GM18951 (cell line): Measurements from ENCODE around the gene ZNF536.

ENCODE experiments used
- POLR2A ChIP-seq: IDR thresholded peaks from 4 replicates; pipeline ENCODE4 v1.6.1; 2011; ENCODE audit warnings: mild to moderate bottlenecking; ENCODE audit not compliant: insufficient read length, insufficient read depth; ENCODE audit errors: extremely low read depth
- in situ Hi-C: fragments of 300-500 bp; cut with MboI; formaldehyde crosslinking; loops from one replicate; pipeline ENCODE4 v1.12.0; 2022; ENCODE audit warnings: low sequenced_read_pairs, mixed read lengths, inconsistent platforms; ENCODE audit not compliant: unreplicated experiment

ZNF536 gene

DNA sequence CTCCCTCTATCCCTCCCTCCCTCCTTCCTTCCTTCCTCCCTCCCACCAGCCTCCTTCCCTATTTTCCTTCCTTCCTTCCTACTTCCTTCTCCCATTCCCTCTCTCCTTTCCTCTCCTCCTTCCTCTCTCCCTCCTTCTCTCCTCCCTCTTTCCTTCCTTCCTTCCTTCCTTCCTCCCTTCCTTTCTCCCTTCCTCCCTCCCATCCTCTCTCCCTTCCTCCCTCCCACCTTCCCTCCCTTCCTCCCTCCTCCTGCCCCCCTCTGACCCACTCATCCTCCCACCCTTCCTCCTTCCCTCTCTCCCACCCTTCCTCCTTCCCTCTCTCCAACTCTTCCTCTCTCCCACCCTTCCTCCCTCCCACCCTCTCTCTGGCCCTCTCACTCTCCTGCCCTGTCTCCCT, 132.1 kb downstream of the ZNF536 start:
- TF ChIP-seq POLR2A: no peak
- in situ Hi-C loops: no loop called here

DNA sequence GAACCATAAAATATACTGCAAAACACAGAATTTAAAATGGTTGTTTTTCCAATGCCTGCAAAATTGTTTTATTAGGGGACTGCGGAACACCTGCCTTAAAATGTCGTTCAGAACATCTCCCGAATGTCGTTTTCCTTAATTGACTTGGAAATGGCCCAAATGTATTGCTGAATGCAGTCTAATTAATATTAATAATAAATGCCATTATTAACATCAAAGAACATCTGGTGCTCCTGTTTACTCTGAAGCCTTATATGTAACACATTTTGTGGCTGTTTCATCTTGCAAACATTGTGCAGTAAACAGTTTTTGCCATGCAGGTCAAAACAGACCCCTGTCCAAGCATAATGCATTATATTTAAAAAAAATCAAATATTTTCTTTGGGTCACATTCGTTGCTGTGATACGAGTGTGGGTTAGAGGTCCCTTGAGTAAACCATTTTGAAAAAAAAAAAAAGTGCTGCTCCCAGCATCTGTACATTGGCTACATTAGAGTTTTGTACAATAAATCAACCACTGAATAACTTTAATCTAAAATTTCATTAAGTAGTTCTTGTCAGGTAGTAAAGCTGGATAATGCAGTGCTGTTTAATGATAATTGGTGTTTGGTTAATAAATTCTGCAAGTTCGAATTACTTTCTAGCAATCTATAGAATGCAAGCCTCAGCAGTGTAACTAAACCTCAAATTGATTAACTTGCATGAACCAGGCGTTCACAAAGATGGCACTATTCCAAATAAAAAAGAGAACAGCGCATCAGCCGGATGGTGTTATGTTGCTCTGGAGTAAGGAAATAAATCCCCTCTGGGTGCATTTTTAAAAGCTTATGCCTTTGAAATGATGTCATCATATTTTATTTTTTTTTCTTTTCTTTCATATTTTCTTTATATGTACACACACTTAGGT, 140.2 kb downstream of the ZNF536 start:
- in situ Hi-C loops: no loop called here
- no peak for TF ChIP-seq POLR2A

DNA sequence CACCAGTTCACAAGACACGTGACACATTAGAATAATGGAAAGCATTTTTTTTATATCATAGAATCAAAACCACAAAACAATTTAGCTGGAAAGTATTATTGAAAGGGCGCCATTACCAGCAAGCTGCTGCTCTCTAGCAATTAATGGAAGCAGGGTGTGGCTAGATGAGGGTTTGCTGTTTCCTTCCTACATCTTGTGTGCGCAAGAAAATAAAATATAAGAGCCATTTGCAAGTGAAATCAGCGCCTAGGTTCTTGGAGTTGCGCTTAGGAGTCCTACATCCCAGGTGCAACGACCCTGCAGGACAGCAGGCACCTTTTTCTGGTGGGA, 140.9 kb downstream of the ZNF536 start:
- TF ChIP-seq POLR2A: no peak
- in situ Hi-C loops: no loop called here

DNA sequence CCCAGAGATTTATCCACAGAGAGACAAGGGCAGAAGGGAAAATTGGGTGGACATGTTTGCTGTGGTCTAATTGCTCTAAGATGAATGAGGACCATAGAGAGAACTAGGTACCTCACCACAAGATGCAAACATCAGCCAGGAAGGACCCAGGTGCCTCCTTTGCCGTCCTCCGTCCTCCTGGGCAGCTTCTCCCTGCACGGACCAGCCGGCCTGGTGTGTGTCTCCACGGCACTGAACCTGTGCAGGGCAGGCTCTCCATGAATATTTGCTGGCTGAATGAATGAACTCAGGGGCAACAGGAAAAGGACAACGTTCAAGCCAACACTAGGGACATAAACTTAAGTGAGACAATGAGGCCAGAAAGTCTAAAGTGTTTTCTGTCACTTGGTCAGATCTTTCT, 143.9 kb downstream of the ZNF536 start:
- no peak for TF ChIP-seq POLR2A
- in situ Hi-C loops: no loop called here

DNA sequence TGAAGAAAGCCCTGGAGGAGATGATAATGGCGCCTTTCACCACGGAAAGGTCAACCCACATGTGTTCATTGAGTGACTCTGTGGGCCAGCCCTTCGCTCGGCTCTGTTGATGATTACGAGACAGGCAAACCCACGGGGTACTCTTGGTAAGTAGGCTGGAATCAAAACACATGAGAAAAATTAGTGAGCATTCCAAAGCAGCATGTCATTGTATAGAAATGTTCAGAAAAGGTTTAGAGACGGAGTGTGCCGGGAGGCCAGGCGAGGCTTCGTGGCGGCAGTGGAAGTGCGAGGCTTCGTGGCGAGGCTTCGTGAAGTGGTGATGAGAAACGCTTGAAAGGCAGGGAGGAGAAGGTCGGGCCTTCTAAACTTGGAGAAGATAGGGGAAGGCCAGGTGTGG, 144.3 kb downstream of the ZNF536 start:
- in situ Hi-C loops: no loop called here
- no peak for TF ChIP-seq POLR2A

DNA sequence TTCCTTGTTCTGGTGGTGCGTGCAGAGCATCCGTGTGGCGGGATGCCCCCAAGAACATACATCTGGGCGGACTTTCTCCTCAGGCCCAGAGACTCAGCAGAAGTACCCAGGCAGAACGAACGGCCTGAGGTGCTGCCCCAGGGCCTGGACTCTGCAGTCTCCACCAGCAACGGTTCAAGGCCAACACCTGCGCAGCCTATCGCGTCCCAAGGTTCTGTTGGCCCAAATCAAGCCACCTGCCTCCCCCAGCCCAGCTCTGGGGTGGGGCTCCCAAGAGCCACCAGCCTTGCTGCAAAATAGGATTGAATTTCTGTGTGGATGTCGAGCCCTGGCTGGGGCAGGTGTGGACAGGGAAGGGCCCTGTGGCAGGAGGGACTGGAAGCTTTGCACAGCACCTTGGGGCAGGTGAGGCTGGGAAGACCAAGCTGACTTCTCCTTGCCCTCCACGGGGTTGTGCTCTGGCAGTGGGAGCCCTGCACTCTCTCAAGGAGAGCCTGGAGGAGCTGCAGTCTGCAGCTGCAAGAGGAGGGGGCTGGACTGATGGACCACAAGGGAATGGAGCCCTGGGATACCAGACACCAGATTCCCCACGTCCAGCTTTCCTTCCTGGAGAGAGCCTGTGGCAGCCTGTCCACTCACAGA, 146.9 kb downstream of the ZNF536 start:
- no peak for TF ChIP-seq POLR2A
- in situ Hi-C loops: no loop called here

DNA sequence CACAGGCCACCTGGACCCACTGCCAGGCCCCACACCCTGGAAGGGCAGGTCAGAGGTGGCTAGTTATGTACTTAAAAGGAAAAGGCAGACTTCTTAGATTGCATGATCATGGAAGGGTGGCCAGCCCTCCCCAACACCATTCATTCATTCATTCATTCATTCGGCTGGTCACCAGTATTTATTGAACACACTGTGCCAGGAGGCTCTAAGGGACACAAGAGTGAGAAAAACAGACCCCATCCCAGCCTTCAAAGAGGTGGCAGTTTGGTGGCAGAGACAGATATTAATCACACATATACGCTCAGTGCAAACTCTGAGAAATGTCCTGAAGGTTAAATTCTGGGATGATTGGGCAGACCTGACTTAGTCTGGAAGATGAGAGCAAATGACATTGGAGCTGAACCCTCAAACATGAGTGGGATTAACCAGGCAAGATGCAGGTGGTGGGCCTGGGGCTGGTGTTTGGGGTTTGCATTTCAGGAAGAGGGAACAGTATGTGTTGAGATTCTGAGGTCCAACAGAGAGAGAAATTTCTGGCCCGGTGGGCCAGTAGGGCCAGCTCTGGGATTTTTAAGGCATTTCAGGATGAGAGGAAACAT, 147.5 kb downstream of the ZNF536 start:
- in situ Hi-C loops: no loop called here
- no peak for TF ChIP-seq POLR2A

DNA sequence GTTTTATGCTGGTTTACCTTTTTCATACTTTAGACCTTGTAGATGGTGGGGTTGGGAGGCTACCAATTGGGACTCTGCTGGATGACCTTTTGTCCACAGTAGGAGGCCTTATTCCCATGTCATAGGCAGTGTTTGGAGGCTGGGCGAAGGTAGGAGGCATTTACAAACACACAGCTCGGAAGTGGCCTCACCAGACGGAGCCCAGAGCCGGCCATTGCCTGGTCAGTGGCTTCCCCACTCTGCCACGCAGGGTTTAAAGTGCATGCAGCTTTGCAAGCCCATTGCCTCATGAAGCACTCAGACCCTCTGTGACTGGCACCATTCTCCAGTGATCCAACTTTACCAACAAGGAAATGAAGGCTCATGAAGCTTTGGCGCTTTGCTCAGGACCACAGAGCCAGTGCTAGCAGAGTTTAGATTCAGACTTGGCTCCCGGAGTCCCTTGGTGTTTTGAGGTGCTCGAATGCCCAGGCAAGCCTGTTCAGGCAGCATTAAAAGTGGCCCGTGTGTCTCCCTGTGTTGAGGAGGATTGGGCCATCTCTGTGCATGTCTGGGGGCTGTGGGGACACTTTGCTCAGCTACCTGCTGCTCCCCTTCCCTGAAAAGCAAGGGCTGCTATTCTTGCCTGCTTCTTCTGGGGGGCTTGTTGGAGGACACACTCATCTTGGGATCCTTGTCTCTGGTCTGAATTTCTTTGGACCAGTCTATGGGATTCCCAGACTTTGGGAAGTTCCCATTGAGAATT, 148.7 kb downstream of the ZNF536 start:
- TF ChIP-seq POLR2A: no peak

DNA sequence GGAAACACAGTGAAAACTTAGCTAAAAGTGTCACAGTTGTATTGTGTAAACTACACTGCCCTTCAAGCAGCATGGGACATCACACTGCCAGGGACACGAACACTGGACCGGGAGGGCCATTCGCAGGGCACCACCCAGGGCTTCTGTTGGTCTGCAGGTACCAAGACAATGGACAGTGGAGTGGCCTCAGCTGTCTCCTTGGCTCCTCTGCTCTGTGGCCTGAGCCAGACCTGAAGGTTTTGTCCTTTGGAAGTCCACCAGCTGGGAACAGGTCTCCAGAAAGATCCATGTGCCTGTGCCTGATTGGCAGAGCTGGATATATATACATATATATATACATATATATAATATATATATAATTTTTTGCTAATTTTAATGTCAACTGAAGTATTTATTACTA, 149.8 kb downstream of the ZNF536 start:
- in situ Hi-C loops: no loop called here
- TF ChIP-seq POLR2A: no peak

More for the DNA sequence above, 148.7 kb downstream of the ZNF536 start:
- in situ Hi-C loops: no loop called here

DNA sequence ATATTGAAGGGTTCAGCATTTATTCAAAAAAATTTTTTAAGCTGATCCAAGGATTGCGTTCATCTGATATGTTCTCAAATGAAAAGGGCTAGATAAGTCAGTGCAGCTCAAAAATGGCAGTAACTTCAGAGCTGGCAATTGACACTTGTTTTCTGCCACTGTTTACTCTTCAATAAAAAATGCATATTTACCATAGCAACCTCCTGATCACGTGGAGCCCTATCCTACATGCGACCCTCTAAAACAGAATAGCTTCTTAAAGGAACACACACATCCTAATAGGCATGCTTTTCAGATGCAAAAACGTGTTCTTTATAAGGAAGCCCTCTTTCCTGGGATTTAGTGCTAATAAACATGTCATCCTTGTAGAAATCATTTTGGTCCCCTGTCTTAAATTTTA, 150.2 kb downstream of the ZNF536 start:
- no peak for TF ChIP-seq POLR2A
- in situ Hi-C loops: no loop called here

DNA sequence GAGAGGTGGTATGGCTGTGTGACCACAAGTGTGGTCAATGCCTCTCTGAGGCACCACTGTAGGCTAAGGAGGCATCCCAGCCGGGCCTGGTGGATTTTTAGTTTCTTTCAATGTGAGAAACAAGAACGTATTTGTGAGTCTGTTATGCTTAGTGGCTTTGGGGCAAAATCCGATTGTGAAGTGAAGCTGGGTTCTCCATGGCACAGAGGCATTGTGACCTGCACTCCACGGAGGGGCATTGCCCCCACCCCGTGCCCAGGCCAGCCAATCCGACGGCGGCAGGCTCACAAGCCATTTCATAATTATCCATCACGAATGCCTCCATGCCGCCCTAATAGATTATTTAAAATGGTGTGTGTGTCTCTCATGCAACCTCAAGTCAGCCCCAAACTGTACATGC, 151.6 kb downstream of the ZNF536 start:
- TF ChIP-seq POLR2A: no peak
- in situ Hi-C loops: no loop called here

DNA sequence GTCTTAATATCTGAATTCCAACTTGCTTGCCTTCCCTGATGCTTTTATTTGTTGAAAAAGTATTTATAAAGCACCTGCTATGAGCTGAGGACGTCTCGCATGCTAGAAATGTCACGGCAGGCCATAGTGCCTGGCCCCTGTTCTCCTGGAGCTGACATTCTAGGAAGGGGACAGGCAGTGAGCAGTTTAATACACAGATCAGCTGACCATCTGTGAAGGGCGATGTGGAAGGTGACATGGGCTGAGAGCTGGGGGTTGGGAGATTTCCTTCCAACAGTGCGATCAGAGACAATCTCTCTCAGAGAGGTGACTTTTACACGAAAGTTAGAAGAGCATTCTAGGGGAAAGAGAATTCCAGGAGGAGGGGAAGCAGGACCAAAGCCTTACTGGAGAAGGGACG, 153.2 kb downstream of the ZNF536 start:
- in situ Hi-C loops: no loop called here
- TF ChIP-seq POLR2A: no peak

DNA sequence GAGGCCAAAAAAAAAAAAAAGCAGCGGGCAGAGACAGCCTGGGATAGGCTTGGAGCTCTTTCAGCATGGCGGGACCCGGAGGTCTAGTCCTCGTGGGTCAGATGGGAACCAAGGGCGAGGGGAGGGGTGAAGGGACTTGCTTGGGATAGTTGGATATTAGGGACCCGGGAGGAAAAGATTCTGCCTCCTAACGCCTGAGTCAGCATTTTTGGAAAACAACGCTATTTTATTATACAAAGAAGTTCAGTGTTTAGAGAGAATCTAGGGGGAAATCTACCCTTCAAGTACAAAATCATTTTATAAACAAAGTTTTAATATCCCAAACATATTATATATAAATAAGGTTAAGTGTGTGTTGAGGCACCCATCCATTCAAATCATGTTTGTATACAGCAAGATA, 156.7 kb downstream of the ZNF536 start:
- no peak for TF ChIP-seq POLR2A
- in situ Hi-C loops: no loop called here
